ENCODE data around the gene SPATS1. TPM values are rescaled to one million over a fixed set of nuclear protein-coding genes. Genes with fewer than 3 reads are reported as not detected.
A peak's percentile ranks its signal among the peaks of the same experiment; 100 is the strongest.

The SPATS1 gene
- polyA plus RNA-seq, 2 of the 4 experiments (the other 2 are of a cell fraction), result not detected

DNA sequence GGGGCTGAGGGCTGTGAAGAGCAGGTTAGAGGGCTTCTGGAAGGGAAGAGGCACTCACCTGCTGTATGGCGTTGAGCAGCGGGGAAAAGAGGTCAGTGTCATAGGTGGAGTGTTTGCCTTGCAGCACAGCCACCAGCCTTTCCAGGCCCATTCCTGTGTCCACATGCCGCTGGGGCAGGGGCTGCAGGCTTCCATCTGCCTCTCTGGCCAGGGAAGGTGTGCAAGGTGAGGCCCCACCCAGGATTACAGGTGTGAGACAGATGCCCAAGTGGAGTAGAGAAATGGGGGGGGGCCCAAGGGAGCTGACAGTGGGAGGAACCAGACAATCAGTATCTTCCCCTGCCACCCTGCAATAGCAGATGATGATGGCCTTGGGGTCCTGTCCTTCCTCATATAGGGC lies 32.2 kb upstream of the SPATS1 start:
- DNase-seq (ENCODE audit: low read depth in 1 of 2, low spot score in 1 of 2) (no peak), ATAC-seq (no peak), FAIRE-seq (no peak)
- Histone ChIP-seq H3K4me1 (peaks cover 7% of the 10 kb centered on the region; the same call in 2 of the 3 replicates), H3K9me3 (no peaks in the 10 kb centered on the region), H3K4me3 (no peak overlapping the region), H3K4me2 (no peak overlapping the region), H3K27ac (no peak overlapping the region)
- CTCF ChIA-PET, result interaction anchor here (3.8 kb wide), 1 partner anchor 29 kb away, joined by 29 read pairs; no protein-coding TSS in a partner anchor
- TF ChIP-seq NFE2L2 (conservative IDR thresholded peaks at IDR 0.05; ENCODE audit: low read length), result no peak
- TF ChIP-seq HOXB13 (CRISPR knock-in tag; IDR thresholded peaks at IDR 0.05; ENCODE audit: low read depth), result no peak
- TF ChIP-seq EHMT2 (IDR thresholded peaks at IDR 0.05; ENCODE audit: low read depth), result no peak
- no peak for TF ChIP-seq HEYL (CRISPR knock-in tag; IDR thresholded peaks at IDR 0.05)
- TF ChIP-seq, protein P1, sequence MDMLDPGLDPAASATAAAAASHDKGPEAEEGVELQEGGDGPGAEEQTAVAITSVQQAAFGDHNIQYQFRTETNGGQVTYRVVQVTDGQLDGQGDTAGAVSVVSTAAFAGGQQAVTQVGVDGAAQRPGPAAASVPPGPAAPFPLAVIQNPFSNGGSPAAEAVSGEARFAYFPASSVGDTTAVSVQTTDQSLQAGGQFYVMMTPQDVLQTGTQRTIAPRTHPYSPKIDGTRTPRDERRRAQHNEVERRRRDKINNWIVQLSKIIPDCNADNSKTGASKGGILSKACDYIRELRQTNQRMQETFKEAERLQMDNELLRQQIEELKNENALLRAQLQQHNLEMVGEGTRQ (IDR thresholded peaks at IDR 0.05), result no peak
- no peak for TF ChIP-seq KDM5A (IDR thresholded peaks at IDR 0.05)
- TF ChIP-seq, protein P2, sequence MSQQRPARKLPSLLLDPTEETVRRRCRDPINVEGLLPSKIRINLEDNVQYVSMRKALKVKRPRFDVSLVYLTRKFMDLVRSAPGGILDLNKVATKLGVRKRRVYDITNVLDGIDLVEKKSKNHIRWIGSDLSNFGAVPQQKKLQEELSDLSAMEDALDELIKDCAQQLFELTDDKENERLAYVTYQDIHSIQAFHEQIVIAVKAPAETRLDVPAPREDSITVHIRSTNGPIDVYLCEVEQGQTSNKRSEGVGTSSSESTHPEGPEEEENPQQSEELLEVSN (IDR thresholded peaks at IDR 0.05; ENCODE audit: borderline replicate concordance, low read depth), result no peak
- TF ChIP-seq CHD2 (IDR thresholded peaks at IDR 0.05; ENCODE audit: low read length, partially characterized antibody), result no peak
- no peak for TF ChIP-seq HOXB5 (CRISPR knock-in tag; IDR thresholded peaks at IDR 0.05)
- TF ChIP-seq KDM1A (IDR thresholded peaks at IDR 0.05; ENCODE audit: low read depth), result no peak
- no peak for TF ChIP-seq RNF2 (IDR thresholded peaks at IDR 0.05; ENCODE audit: borderline replicate concordance, low read depth)
- no peak for TF ChIP-seq SREBF2 (IDR thresholded peaks at IDR 0.05)
- no peak for TF ChIP-seq RAD21 (conservative IDR thresholded peaks at IDR 0.05 in 1 of 2, IDR thresholded peaks at IDR 0.05 in 1 of 2)
- no peak for TF ChIP-seq JUN (IDR thresholded peaks at IDR 0.05)
- WGBS (ENCODE audit: missing lambda C conversion rate), result 96% methylated on average over 3 of the region's 3 CpGs
- POLR2A ChIA-PET, result no interaction called here

DNA sequence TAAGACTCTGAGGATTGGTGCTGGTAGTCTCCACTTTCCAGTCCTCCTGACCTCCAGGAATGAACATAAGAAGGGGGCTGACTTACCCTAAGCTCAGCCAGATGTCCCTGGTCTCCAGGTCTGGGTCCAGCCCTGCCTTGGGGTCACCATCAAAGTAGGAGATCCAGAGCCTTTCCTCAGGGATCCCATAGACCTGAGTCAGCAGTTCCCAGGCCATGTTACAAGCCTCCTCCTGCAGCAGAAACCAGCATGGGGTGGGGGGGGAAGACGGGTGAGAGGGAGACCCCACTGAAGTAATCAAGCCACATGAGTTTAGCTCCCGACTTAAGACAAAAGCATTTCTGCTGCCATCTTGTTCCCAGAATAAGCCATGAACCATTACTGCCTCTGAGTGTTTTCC lies 31.1 kb upstream of the SPATS1 start:
- no peak overlapping the region for H3K27ac ChIP-seq
- no peak overlapping the region for H3K4me3 ChIP-seq
- ChIA-PET POLR2A (no interaction called here), CTCF (interaction anchor here (0.6 to 3.8 kb wide), 6 partner anchors 16 to 146 kb away, joined by 3 to 29 read pairs (median 3); no protein-coding TSS in a partner anchor)
- TF ChIP-seq RFX5 (IDR thresholded peaks at IDR 0.05), result no peak
- TF ChIP-seq MAFK (IDR thresholded peaks at IDR 0.05; ENCODE audit: partially characterized antibody), result peak; percentile 71
- FAIRE-seq, result no peak
- 86% methylated on average over 2 of the region's 2 CpGs for WGBS (ENCODE audit: missing lambda C conversion rate)
- no peak for DNase-seq (ENCODE audit: low read depth in 1 of 2, low spot score in 1 of 2)
- H3K9me3 ChIP-seq, result no peaks in the 10 kb centered on the region
- peaks cover 7% of the 10 kb centered on the region; the same call in 2 of the 3 replicates for H3K4me1 ChIP-seq
- no peak overlapping the region for H3K4me2 ChIP-seq
- no peak for ATAC-seq

DNA sequence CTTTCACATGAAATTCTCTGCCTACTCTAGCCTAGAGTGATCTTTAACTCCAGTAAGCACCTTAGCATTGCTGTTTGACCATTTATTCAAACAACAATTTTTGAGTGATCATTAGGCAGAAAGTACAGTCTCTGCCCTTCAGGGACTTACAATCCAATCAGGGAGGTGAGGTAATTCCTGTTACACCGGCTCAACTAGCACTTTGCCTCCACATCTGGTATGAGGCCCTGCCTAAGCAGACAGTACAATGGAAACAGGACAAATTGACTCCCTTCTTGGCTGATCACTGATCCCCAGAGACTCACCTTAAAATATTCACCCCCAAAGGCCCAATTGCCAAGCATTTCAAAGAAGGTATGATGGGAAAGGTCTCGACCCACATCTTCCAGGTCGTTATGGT lies 30.7 kb upstream of the SPATS1 start:
- POLR2A ChIA-PET, result no interaction called here
- no peak overlapping the region for H3K4me3 ChIP-seq
- H3K4me2 ChIP-seq, result peak overlapping the region; percentile 92
- DNase-seq (ENCODE audit: low read depth in 1 of 2, low spot score in 1 of 2) (no peak), FAIRE-seq (no peak), ATAC-seq (no peak)
- peaks cover 7% of the 10 kb centered on the region; the same call in 2 of the 3 replicates for H3K4me1 ChIP-seq
- 79% methylated on average over 3 of the region's 3 CpGs for WGBS (ENCODE audit: missing lambda C conversion rate)
- H3K9me3 ChIP-seq, result no peaks in the 10 kb centered on the region
- TF ChIP-seq SMC3 (IDR thresholded peaks at IDR 0.05) (no peak), EHMT2 (IDR thresholded peaks at IDR 0.05; ENCODE audit: low read depth) (no peak), NPAS2 (CRISPR knock-in tag; IDR thresholded peaks at IDR 0.05; ENCODE audit: borderline replicate concordance) (no peak), HDAC2 (IDR thresholded peaks at IDR 0.05) (no peak), CHD2 (IDR thresholded peaks at IDR 0.05; ENCODE audit: low read length, partially characterized antibody) (no peak), RFX5 (IDR thresholded peaks at IDR 0.05) (no peak), KDM5A (IDR thresholded peaks at IDR 0.05) (no peak), HOXB13 (CRISPR knock-in tag; IDR thresholded peaks at IDR 0.05; ENCODE audit: low read depth) (no peak), SREBF2 (IDR thresholded peaks at IDR 0.05) (no peak), CEBPB (IDR thresholded peaks at IDR 0.05) (no peak), HOXA7 (CRISPR knock-in tag; IDR thresholded peaks at IDR 0.05) (no peak), TFCP2L1 (CRISPR knock-in tag; IDR thresholded peaks at IDR 0.05) (no peak), ZSCAN20 (CRISPR knock-in tag; IDR thresholded peaks at IDR 0.05) (no peak), RAD21 (conservative IDR thresholded peaks at IDR 0.05 in 1 of 2, IDR thresholded peaks at IDR 0.05 in 1 of 2) (no peak), POLR2A (IDR thresholded peaks at IDR 0.05; ENCODE audit: low read length) (no peak), RCOR1 (IDR thresholded peaks at IDR 0.05; ENCODE audit: low read depth, low read length) (no peak), MAZ (IDR thresholded peaks at IDR 0.05; ENCODE audit: borderline replicate concordance, low read depth, low read length) (no peak)
- TF ChIP-seq, protein P3, sequence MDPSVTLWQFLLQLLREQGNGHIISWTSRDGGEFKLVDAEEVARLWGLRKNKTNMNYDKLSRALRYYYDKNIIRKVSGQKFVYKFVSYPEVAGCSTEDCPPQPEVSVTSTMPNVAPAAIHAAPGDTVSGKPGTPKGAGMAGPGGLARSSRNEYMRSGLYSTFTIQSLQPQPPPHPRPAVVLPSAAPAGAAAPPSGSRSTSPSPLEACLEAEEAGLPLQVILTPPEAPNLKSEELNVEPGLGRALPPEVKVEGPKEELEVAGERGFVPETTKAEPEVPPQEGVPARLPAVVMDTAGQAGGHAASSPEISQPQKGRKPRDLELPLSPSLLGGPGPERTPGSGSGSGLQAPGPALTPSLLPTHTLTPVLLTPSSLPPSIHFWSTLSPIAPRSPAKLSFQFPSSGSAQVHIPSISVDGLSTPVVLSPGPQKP (IDR thresholded peaks at IDR 0.05; ENCODE audit: low read depth, low read length), result no peak
- CTCF ChIA-PET, result interaction anchor here (0.6 to 3.8 kb wide), 8 partner anchors 8 to 146 kb away, joined by 3 to 29 read pairs (median 7); no protein-coding TSS in a partner anchor
- no peak overlapping the region for H3K27ac ChIP-seq
